Cardiac fibroblast (primary cell): ENCODE measurements around the gene EPHX1.
"Not testable (repeated sequence)": the region's sequence is repeated elsewhere in the genome, so short reads cannot be mapped to it uniquely, and the experiment has no call there.

Source experiments
- DNase-seq, 2 donors: peaks; one replicate each; pipeline versions ENCODE4 v3.0.0 to v3.0.0-alpha.2; 2010; ENCODE audit warnings: low read depth in 2 of 2
- H3K4me3 ChIP-seq, 2 donors: replicated peaks in 1 of 2; 1 replicate in 1 of 2; 2 replicates in 1 of 2; pipeline ENCODE4 v1.5.1; 2011; ENCODE audit warnings: low read depth in 2 of 2, low read length in 2 of 2, mild to moderate bottlenecking in 2 of 2, moderate library complexity in 1 of 2
- CTCF ChIP-seq: IDR thresholded peaks from one replicate; pipeline ENCODE4 v1.5.1; 2011; ENCODE audit warnings: low read depth, mild to moderate bottlenecking, low read length, inconsistent platforms

EPHX1 gene

GRCh38 chr1:225777058-225777582 lies 32.8 kb upstream of the EPHX1 start:
- TF ChIP-seq CTCF: no peak
- no peak for DNase-seq
- peak overlapping the region; percentile 29 to 94 for H3K4me3 ChIP-seq

GRCh38 chr1:225777583-225778336 lies 32.2 kb upstream of the EPHX1 start, which contains the start of gene SRP9:
Gene SRP9, plus strand, starts transcription at chr1:225777826. Its CDS starts 115 bp downstream, at chr1:225777941.
- peak within 1 kb of the TSS; percentile 84 to 94 for H3K4me3 ChIP-seq
- peak; percentile 98 for DNase-seq
- TF ChIP-seq CTCF: peak; percentile 92

DNA sequence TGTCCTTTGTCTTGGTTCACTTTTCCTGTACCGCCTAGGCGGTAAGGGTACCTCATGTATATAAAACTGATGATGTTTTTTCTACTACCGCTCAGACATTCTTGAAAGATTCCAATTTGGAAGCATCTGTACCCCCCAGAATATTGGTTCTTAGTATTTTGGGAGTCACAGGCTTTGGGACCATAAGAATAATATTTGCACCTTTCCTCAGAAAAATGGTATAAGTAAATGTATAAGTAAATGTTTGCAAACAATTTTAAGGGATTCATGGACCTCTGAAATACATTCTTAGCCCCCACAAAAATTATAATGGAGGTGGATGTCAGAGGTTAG lies 31.6 kb upstream of the EPHX1 start:
- TF ChIP-seq CTCF: no peak
- peak overlapping the region; percentile 84 to 94 for H3K4me3 ChIP-seq
- no peak for DNase-seq

GRCh38 chr1:225779165-225779564 lies 30.8 kb upstream of the EPHX1 start:
- DNase-seq: not testable (repeated sequence)
- H3K4me3 ChIP-seq: peak overlapping the region; percentile 84 to 94

- no peak overlapping the region for H3K4me3 ChIP-seq
- no peak for TF ChIP-seq CTCF
- no peak for DNase-seq
Measured at GRCh38 chr1:225780134-225780533, 29.8 kb upstream of the EPHX1 start.

DNA sequence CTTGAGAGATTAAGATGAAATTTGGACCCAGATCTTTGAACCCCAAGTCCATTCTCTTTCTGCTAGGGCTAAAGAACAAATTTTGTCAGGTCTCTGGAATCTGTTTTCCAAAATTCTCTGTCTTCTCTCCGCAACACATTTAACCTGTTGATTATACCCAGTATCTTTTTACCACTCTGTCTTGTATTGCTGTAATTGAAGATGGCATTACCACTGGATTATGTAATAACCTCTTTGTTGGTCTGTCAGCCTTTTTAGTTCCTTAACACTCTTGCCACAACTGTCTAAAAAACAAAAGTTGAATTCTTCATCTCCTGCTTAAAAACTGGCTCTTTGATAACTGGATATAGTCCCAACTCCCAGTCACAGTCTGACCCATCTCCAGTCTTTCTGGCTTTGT lies 29.3 kb upstream of the EPHX1 start:
- no peak for TF ChIP-seq CTCF
- no peak for DNase-seq
- no peak overlapping the region for H3K4me3 ChIP-seq

GRCh38 chr1:225789142-225789541 lies 20.8 kb upstream of the EPHX1 start:
- DNase-seq, H3K4me3 ChIP-seq: not testable (repeated sequence)

DNA sequence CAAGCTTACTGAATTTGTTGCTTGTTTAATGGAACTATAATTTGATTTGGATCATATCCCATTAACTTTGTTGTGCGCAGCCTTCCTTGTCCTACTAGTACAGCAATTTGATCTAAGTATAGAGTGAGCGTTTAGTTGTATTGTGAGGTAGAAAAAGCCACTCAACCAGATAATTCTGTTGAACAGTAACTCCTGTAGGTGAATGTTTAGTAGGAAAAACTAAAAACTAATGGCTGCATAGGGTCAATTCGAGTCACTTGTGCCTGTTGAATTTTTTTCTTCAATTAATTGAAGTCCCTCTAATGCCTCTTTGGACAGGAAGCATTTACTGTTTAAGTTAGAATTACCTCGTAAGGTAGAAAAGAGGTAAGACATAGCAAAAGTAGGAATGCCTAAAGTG lies 15.0 kb upstream of the EPHX1 start:
- H3K4me3 ChIP-seq: no peak overlapping the region
- no peak for DNase-seq
- no peak for TF ChIP-seq CTCF

DNA sequence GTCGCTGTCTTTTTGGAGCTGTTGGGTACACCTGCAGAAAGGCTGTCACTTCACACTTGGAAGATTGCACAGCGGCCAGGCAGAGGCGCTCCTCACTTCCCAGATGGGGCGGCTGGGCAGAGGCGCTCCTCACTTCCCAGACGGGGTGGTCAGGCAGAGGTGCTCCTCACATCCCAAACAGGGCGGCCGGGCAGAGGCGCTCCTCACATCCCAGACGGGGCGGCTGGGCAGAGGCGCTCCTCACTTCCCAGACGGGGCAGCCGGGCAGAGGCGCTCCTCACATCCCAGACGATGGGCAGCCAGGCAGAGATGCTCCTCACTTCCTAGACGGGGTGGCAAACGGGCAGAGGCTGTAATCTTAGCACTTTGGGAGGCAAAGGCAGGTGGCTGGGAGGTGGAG lies 13.8 kb upstream of the EPHX1 start:
- DNase-seq, H3K4me3 ChIP-seq: not testable (repeated sequence)

DNA sequence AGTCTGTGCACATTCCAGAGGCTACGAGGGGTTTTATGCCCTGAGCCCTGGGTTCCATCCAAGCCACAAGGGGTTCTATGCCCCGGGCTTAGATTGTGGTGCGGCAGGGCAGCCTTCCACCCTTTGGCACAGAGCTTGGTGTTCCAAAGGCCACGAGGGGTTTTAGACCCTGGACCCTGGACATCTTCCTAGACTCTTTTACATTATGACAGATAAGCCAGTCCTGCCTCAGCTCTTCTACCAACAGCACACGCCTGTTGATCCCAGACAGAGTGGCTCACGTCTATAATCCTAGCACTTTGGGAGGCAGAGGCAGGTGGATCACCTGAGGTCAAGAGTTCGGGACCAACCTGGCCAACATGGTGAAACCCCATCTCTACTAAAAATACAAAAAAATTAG lies 8.8 kb upstream of the EPHX1 start:
- H3K4me3 ChIP-seq, DNase-seq: not testable (repeated sequence)
